C4-2B (cell line): Measurements from ENCODE around the gene WDSUB1.

Experiments
- H3K27ac ChIP-seq: fragments of 450-650 bp; 2 replicates; pipeline ENCODE4 v1.5.1; 2017
- ZFX ChIP-seq: fragments of 450-650 bp; IDR thresholded peaks from 2 replicates; pipeline ENCODE4 v1.6.1; 2017
- TF ChIP-seq, protein P1 (sequence below): fragments of 450-650 bp; conservative IDR thresholded peaks from 2 replicates; pipeline ENCODE4 v1.5.1; 2017; ENCODE audit warnings: mild to moderate bottlenecking

Gene WDSUB1

DNA sequence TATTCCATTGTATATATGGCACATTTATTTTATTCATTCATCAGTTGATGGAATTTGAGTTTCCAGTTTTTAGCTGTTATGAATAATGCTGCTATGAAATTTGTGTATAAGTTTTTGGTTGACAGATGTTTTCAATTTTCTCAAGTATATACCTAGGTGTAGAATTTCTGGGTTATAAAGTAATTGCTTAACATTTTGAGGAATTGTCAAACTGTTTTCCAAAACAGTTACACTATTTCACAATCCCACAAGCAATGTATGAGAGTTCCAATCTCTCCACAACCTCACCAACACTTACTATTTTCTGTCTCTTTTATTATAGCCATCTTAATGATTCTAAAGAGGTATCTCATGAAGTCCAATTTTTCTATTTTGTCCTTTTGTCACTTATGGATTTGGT is 12.5 kb upstream of the WDSUB1 start:
- no peak for TF ChIP-seq ZFX
- TF ChIP-seq, protein P1, sequence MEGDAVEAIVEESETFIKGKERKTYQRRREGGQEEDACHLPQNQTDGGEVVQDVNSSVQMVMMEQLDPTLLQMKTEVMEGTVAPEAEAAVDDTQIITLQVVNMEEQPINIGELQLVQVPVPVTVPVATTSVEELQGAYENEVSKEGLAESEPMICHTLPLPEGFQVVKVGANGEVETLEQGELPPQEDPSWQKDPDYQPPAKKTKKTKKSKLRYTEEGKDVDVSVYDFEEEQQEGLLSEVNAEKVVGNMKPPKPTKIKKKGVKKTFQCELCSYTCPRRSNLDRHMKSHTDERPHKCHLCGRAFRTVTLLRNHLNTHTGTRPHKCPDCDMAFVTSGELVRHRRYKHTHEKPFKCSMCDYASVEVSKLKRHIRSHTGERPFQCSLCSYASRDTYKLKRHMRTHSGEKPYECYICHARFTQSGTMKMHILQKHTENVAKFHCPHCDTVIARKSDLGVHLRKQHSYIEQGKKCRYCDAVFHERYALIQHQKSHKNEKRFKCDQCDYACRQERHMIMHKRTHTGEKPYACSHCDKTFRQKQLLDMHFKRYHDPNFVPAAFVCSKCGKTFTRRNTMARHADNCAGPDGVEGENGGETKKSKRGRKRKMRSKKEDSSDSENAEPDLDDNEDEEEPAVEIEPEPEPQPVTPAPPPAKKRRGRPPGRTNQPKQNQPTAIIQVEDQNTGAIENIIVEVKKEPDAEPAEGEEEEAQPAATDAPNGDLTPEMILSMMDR, result no peak
- H3K27ac ChIP-seq, result no peak overlapping the region

DNA sequence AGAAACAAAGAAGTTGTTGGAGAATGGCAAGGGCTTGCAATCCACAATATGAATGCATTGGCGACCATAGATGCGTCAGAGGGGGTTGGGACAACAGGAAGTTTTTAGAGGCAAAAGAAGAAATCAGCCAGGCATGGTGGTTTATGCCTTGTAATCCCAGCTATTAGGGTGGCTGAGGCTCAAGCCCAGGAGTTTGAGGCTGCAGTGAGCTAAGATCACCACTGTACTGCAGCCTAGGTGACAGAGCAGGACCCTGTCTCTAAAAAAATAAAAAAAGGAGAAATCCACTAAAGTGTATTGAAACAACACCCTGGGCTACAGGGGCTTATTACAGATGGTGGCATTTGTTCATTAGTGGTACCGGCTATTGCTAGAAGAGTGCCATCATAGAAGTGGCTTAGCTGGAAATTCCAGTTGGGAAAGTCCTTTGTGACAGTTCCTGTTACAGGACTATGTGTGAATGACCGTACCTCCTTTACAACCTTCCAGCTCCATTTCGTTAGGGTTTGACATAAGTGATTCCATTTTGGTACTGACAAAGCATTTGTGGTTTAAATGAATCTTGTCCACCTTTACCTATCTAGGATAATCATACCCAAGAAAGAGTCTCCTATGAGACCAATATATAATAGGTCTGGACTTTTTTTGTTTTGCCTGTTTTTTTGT is 10.7 kb upstream of the WDSUB1 start:
- TF ChIP-seq ZFX, result no peak
- TF ChIP-seq, protein P1, result no peak
- peak overlapping the region; percentile 45; the same call in 1 of the 2 replicates for H3K27ac ChIP-seq

DNA sequence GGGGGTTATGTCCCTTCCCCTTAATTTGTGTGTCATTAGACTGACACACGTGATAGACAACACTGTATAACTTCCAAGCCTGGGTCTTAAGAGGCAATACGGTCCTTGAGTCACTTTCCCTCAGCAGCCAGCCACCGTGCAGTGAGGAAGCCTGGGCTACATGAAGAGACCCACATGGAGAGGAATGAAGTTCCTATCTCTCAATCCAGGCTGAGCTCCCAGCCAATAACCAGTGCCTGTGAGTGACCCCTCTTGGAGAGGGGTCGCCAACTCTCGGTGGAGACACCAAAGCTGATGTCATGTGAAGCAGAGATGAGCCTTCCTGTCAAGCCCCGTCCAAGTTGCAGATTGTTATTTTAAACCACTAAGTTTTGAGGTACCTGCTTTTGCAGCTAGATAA is 5.7 kb upstream of the WDSUB1 start:
- no peak overlapping the region for H3K27ac ChIP-seq
- no peak for TF ChIP-seq ZFX
- TF ChIP-seq, protein P1, result no peak

DNA sequence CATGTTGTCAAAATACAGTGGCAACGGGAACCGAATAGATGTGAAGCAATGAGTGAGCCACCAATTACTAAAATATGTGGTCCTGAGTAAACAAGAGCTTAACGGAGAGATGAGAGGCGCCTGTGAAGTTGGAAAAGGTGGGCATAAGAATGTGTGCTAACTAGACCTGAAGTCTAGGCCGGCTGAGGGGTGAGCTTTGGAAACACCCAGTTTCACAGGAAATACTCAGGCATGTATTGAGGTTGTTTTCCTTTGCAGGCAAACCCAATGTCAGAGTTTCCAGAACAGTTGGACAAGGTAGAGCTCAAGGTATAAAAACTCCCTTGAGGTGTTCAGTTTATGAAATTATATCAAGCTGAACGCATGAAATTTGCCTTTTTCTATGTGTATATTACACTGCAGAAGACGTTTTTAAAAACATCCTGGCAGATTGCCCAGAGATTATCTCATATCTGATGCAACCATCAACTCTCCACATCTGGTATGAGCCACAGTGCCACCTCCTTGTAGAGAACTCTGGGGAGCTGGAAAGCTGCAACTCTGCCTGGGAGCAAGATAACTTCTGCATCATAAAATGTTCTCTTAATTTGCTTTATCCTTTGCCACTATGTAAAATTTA is 3.9 kb upstream of the WDSUB1 start:
- no peak overlapping the region for H3K27ac ChIP-seq

DNA sequence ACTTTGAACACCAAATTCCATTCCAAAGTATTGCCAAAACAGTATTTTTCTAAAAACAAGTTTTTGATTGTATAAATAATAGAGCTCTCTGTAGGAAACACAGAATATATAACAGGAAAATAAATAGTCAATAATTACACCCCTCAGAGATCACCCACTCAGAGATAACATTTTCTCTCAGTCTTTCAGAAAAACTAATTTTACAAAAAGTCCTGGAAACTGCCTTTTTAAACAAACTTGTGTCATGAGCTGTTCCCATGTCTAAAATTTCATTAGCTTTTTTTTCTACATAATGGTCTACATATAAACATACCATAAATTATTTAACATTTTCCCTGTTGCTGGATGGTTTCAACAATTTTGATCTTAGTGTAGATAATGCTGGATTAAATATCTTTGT is 1.2 kb upstream of the WDSUB1 start:
- TF ChIP-seq ZFX, result no peak
- TF ChIP-seq, protein P1, result no peak
- H3K27ac ChIP-seq, result no peak overlapping the region

More for the DNA sequence above, 3.9 kb upstream of the WDSUB1 start:
- TF ChIP-seq, protein P1, result no peak
- TF ChIP-seq ZFX, result no peak

DNA sequence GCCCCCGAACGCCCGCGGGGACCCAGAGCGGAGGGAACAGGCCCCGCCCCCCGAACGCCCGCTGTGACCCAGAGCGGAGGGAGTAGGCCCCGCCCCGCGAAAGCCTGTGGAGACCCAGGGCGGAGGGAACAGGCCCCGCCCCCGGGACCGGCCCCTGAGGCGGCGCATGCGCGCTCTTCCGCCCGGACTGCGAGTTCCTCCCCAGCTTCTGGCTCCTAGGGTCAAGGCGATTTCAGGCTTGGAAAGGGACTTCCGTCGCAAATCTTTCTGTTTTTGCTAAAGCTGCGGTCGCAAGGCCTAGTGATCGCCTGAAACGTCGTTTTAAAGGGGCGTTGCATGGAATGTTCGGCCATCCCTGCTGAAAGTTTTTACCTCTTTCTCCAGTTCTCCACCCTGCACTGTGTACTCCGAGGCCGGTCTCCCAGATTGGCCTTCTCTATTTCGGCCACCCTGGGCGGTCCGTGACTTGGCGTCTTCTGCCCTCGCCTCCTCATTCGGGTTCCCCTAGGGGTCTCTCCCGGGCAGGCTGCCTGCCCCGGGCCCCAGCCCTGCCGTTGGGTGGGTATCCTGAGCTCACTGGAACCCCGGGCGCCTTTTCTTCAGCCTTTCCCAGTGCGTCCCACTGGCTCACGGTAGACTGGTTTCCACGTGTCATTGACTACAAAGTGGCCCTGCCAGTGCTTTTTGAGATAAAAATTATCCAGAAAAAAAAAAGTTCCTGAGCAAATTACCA is 372 bp upstream of the WDSUB1 start:
- TF ChIP-seq, protein P1, result no peak
- peak; percentile 63 for TF ChIP-seq ZFX
- H3K27ac ChIP-seq, result peak overlapping the region; percentile 88

DNA sequence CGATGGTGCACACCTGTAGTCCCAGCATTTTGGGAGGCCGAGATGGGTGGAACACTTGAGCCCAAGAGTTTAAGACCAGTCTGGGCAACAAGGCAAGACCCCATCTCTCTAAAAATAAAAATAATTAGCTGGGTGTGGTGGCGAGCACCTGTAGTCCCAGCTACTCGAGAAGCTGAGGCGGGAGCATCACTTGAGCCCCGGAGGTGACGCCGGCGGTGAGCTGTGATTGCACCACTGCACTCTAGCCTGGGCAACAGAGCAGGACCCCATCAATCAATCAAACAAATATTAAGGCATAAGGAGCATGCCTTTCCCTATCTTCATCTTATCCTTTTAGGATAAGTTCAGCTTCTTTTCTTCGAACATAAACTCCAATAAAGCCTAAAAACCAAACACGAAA is 1.1 kb downstream of the WDSUB1 start:
- H3K27ac ChIP-seq, result peak overlapping the region; percentile 88; the same call in 1 of the 2 replicates
- TF ChIP-seq, protein P1, result no peak
- TF ChIP-seq ZFX, result no peak
